HEK293 (cell line): ENCODE results near the gene BUD23.

Experiments
- BCL11B ChIP-seq: fragments of 450-650 bp; formaldehyde crosslinking; IDR thresholded peaks from 2 replicates; pipeline ENCODE4 v1.5.1; 2016; ENCODE audit warnings: low read depth, missing biosample characterization, missing genetic modification characterization
- GLI2 ChIP-seq: fragments of 450-650 bp; formaldehyde crosslinking; IDR thresholded peaks from 2 replicates; pipeline ENCODE4; 2017; ENCODE audit warnings: missing biosample characterization, missing genetic modification characterization, low read depth, borderline replicate concordance
- HOXD13 ChIP-seq: sonication (generic); formaldehyde crosslinking; IDR thresholded peaks from 2 replicates; pipeline ENCODE4 v1.8.0; 2022; ENCODE audit warnings: missing genetic modification reagents, borderline replicate concordance
- KLF1 ChIP-seq: fragments of 450-650 bp; formaldehyde crosslinking; IDR thresholded peaks from 2 replicates; pipeline ENCODE4 v1.5.1; 2016; ENCODE audit warnings: missing biosample characterization, missing genetic modification characterization
- SCRT2 ChIP-seq: fragments of 450-650 bp; formaldehyde crosslinking; IDR thresholded peaks from 2 replicates; pipeline ENCODE4 v1.5.1; 2016; ENCODE audit warnings: missing biosample characterization, missing genetic modification characterization
- SP3 ChIP-seq: fragments of 450-650 bp; formaldehyde crosslinking; IDR thresholded peaks from 2 replicates; pipeline ENCODE4 v1.5.1; 2016; ENCODE audit warnings: missing biosample characterization, missing genetic modification characterization
- ZBTB17 ChIP-seq: fragments of 450-650 bp; formaldehyde crosslinking; IDR thresholded peaks from 2 replicates; pipeline ENCODE4 v1.5.1; 2016; ENCODE audit warnings: missing biosample characterization, missing genetic modification characterization
- ZBTB20 ChIP-seq: fragments of 450-650 bp; formaldehyde crosslinking; IDR thresholded peaks from 2 replicates; pipeline ENCODE4 v1.5.1; 2016; ENCODE audit warnings: missing biosample characterization, missing genetic modification characterization
- ZBTB48 ChIP-seq: fragments of 450-650 bp; formaldehyde crosslinking; IDR thresholded peaks from 2 replicates; pipeline ENCODE4 v1.5.1; 2016; ENCODE audit warnings: missing biosample characterization, missing genetic modification characterization
- ZNF112 ChIP-seq: fragments of 450-650 bp; formaldehyde crosslinking; IDR thresholded peaks from 2 replicates; pipeline ENCODE4 v1.5.0; 2017; ENCODE audit warnings: missing biosample characterization, missing genetic modification characterization
- ZNF146 ChIP-seq: fragments of 450-650 bp; formaldehyde crosslinking; IDR thresholded peaks from 2 replicates; pipeline ENCODE4 v1.5.1; 2016; ENCODE audit warnings: missing biosample characterization, missing genetic modification characterization
- ZNF169 ChIP-seq: fragments of 450-650 bp; formaldehyde crosslinking; IDR thresholded peaks from 2 replicates; pipeline ENCODE4 v1.5.1; 2016; ENCODE audit warnings: missing biosample characterization, missing genetic modification characterization
- ZNF202 ChIP-seq: fragments of 450-650 bp; formaldehyde crosslinking; IDR thresholded peaks from 2 replicates; pipeline ENCODE4 v1.5.1; 2016; ENCODE audit warnings: missing biosample characterization, missing genetic modification characterization, borderline replicate concordance
- ZNF335 ChIP-seq: fragments of 450-650 bp; formaldehyde crosslinking; conservative IDR thresholded peaks from 2 replicates; pipeline ENCODE4 v1.5.1; 2016; ENCODE audit warnings: missing biosample characterization, missing genetic modification characterization
- ZNF48 ChIP-seq: fragments of 450-650 bp; formaldehyde crosslinking; IDR thresholded peaks from 2 replicates; pipeline ENCODE4 v1.5.1; 2016; ENCODE audit warnings: missing biosample characterization, missing genetic modification characterization
- ZNF514 ChIP-seq: fragments of 450-650 bp; formaldehyde crosslinking; IDR thresholded peaks from 2 replicates; pipeline ENCODE4 v1.5.1; 2016; ENCODE audit warnings: missing biosample characterization, missing genetic modification characterization
- ZNF518A ChIP-seq: fragments of 450-650 bp; formaldehyde crosslinking; conservative IDR thresholded peaks from 2 replicates; pipeline ENCODE4 v1.5.1; 2016; ENCODE audit warnings: low read depth, missing biosample characterization, missing genetic modification characterization
- ZNF530 ChIP-seq: fragments of 450-650 bp; formaldehyde crosslinking; IDR thresholded peaks from 2 replicates; pipeline ENCODE4 v1.5.1; 2016; ENCODE audit warnings: low read depth, missing biosample characterization, missing genetic modification characterization
- ZNF548 ChIP-seq: fragments of 450-650 bp; formaldehyde crosslinking; IDR thresholded peaks from 2 replicates; pipeline ENCODE4 v1.5.1; 2016; ENCODE audit warnings: missing biosample characterization, missing genetic modification characterization
- ZNF677 ChIP-seq: fragments of 450-650 bp; IDR thresholded peaks from 2 replicates; pipeline ENCODE4 v1.5.0; 2018; ENCODE audit warnings: missing biosample characterization, mild to moderate bottlenecking, missing genetic modification characterization, moderate library complexity
- ZNF692 ChIP-seq: fragments of 450-650 bp; formaldehyde crosslinking; IDR thresholded peaks from 2 replicates; pipeline ENCODE4 v1.5.1; 2016; ENCODE audit warnings: missing biosample characterization, missing genetic modification characterization
- TF ChIP-seq, protein P1 (sequence below): sonication (generic); formaldehyde crosslinking; IDR thresholded peaks from 2 replicates; pipeline ENCODE4 v1.8.1; 2022; ENCODE audit warnings: mild to moderate bottlenecking, moderate library complexity, missing genetic modification reagents
- TF ChIP-seq, protein P2 (sequence below): fragments of 450-650 bp; formaldehyde crosslinking; optimal IDR thresholded peaks from 2 replicates; pipeline ENCODE3; 2016; ENCODE audit warnings: missing biosample characterization, mild to moderate bottlenecking, missing genetic modification characterization
- TF ChIP-seq, protein P3 (sequence below): fragments of 450-650 bp; IDR thresholded peaks from 2 replicates; pipeline ENCODE4 v1.5.1; 2018; ENCODE audit warnings: missing biosample characterization, mild to moderate bottlenecking, missing genetic modification characterization
- TF ChIP-seq, protein P4 (sequence below): fragments of 450-650 bp; formaldehyde crosslinking; IDR thresholded peaks from 2 replicates; pipeline ENCODE4 v1.5.1; 2017; ENCODE audit warnings: missing biosample characterization, missing genetic modification characterization

Gene BUD23

GRCh38 chr7:73718905-73719805, 35.8 kb downstream of the BUD23 start, which contains the start of gene STX1A (continued):
- TF ChIP-seq ZNF518A (tag by site-specific recombination) (no peak), ZNF335 (peak; percentile 56; the same call in 1 of the 2 replicates), ZNF112 (tag by site-specific recombination) (no peak), ZNF530 (tag by site-specific recombination) (no peak), ZNF548 (tag by site-specific recombination) (no peak), ZBTB17 (tag by site-specific recombination) (no peak), ZNF514 (tag by site-specific recombination) (no peak), ZNF677 (tag by site-specific recombination) (peak; percentile 18; the same call in 1 of the 2 replicates), BCL11B (tag by site-specific recombination) (peak; percentile 43; the same call in 1 of the 2 replicates), GLI2 (tag by site-specific recombination) (no peak), KLF1 (tag by site-specific recombination) (no peak), SCRT2 (tag by site-specific recombination) (peak; percentile 99), ZNF202 (tag by site-specific recombination) (no peak), HOXD13 (no peak), ZNF146 (no peak), ZBTB20 (no peak), ZBTB48 (tag by site-specific recombination) (no peak), ZNF692 (tag by site-specific recombination) (no peak), SP3 (no peak), ZNF169 (no peak), ZNF48 (tag by site-specific recombination) (no peak)
- TF ChIP-seq, protein P1, sequence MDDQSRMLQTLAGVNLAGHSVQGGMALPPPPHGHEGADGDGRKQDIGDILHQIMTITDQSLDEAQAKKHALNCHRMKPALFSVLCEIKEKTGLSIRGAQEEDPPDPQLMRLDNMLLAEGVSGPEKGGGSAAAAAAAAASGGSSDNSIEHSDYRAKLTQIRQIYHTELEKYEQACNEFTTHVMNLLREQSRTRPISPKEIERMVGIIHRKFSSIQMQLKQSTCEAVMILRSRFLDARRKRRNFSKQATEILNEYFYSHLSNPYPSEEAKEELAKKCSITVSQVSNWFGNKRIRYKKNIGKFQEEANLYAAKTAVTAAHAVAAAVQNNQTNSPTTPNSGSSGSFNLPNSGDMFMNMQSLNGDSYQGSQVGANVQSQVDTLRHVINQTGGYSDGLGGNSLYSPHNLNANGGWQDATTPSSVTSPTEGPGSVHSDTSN (CRISPR knock-in tag): peak; percentile 64; the same call in 1 of the 2 replicates
- TF ChIP-seq, protein P2, sequence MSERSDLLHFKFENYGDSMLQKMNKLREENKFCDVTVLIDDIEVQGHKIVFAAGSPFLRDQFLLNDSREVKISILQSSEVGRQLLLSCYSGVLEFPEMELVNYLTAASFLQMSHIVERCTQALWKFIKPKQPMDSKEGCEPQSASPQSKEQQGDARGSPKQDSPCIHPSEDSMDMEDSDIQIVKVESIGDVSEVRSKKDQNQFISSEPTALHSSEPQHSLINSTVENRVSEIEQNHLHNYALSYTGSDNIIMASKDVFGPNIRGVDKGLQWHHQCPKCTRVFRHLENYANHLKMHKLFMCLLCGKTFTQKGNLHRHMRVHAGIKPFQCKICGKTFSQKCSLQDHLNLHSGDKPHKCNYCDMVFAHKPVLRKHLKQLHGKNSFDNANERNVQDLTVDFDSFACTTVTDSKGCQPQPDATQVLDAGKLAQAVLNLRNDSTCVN: peak; percentile 47
- TF ChIP-seq, protein P3, sequence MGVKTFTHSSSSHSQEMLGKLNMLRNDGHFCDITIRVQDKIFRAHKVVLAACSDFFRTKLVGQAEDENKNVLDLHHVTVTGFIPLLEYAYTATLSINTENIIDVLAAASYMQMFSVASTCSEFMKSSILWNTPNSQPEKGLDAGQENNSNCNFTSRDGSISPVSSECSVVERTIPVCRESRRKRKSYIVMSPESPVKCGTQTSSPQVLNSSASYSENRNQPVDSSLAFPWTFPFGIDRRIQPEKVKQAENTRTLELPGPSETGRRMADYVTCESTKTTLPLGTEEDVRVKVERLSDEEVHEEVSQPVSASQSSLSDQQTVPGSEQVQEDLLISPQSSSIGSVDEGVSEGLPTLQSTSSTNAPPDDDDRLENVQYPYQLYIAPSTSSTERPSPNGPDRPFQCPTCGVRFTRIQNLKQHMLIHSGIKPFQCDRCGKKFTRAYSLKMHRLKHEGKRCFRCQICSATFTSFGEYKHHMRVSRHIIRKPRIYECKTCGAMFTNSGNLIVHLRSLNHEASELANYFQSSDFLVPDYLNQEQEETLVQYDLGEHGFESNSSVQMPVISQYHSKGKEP (tag by site-specific recombination): no peak
- TF ChIP-seq, protein P4, sequence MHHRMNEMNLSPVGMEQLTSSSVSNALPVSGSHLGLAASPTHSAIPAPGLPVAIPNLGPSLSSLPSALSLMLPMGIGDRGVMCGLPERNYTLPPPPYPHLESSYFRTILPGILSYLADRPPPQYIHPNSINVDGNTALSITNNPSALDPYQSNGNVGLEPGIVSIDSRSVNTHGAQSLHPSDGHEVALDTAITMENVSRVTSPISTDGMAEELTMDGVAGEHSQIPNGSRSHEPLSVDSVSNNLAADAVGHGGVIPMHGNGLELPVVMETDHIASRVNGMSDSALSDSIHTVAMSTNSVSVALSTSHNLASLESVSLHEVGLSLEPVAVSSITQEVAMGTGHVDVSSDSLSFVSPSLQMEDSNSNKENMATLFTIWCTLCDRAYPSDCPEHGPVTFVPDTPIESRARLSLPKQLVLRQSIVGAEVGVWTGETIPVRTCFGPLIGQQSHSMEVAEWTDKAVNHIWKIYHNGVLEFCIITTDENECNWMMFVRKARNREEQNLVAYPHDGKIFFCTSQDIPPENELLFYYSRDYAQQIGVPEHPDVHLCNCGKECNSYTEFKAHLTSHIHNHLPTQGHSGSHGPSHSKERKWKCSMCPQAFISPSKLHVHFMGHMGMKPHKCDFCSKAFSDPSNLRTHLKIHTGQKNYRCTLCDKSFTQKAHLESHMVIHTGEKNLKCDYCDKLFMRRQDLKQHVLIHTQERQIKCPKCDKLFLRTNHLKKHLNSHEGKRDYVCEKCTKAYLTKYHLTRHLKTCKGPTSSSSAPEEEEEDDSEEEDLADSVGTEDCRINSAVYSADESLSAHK (tag by site-specific recombination): no peak
